Stimulated activated CD4-positive, alpha-beta T cell treated with anti-CD3 and anti-CD28 coated beads, TNF-alpha, amount 100 ng/mL, for 48 hours (primary cell): Measurements from ENCODE around the gene RGS3.
"Not testable (repeated sequence)": the region's sequence is repeated elsewhere in the genome, so short reads cannot be mapped to it uniquely, and the experiment has no call there.

Source experiments
- DNase-seq, 3 donors: peaks; one replicate each; pipeline ENCODE4 v3.0.0-alpha.2; 2020; ENCODE audit warnings: low read depth in 3 of 3

RGS3 gene

GRCh38 chr9:113634596-113635515 is 171.3 kb downstream of the RGS3 start:
- DNase-seq = no peak

GRCh38 chr9:113635586-113635985 is 172.1 kb downstream of the RGS3 start:
- no peak for DNase-seq

- no peak for DNase-seq
Observed at GRCh38 chr9:113636165-113636564, 172.6 kb downstream of the RGS3 start.

- no peak for DNase-seq
Observed at GRCh38 chr9:113636693-113637092, 173.2 kb downstream of the RGS3 start.

GRCh38 chr9:113638490-113638889 is 175.0 kb downstream of the RGS3 start:
- no peak for DNase-seq

GRCh38 chr9:113638897-113639296 is 175.4 kb downstream of the RGS3 start:
- DNase-seq = no peak

- DNase-seq = not testable (repeated sequence)
Observed at GRCh38 chr9:113639411-113639970, 176.0 kb downstream of the RGS3 start.

- DNase-seq = no peak
Observed at GRCh38 chr9:113640418-113640817, 176.9 kb downstream of the RGS3 start.

- no peak for DNase-seq
Observed at GRCh38 chr9:113641100-113641885, 177.8 kb downstream of the RGS3 start.

- no peak for DNase-seq
Observed at GRCh38 chr9:113644321-113644720, 180.8 kb downstream of the RGS3 start.

GRCh38 chr9:113645227-113645977 is 181.9 kb downstream of the RGS3 start:
- no peak for DNase-seq

GRCh38 chr9:113645978-113646253 is 182.4 kb downstream of the RGS3 start:
- no peak for DNase-seq

GRCh38 chr9:113646491-113646890 is 183.0 kb downstream of the RGS3 start:
- no peak for DNase-seq
